HL-60 (cell line): ENCODE data around the gene HAUS5.

Source experiments
- DNase-seq, 2 experiments: peaks; one replicate each; pipeline ENCODE4 v3.0.0-alpha.2; 2010 to 2020; ENCODE audit warnings: low read depth in 1 of 2, low spot score in 1 of 2
- H3K27ac ChIP-seq: fragments of 250-450 bp; sonication (Bioruptor Pico); replicated peaks from 2 replicates; pipeline ENCODE4 v1.5.1; 2020; ENCODE audit warnings: mild to moderate bottlenecking, moderate library complexity
- H3K27me3 ChIP-seq: fragments of 250-450 bp; sonication (Bioruptor Pico); 2 replicates; pipeline ENCODE4 v1.5.1; 2021; ENCODE audit warnings: mild to moderate bottlenecking, moderate library complexity; ENCODE audit not compliant: insufficient read depth, poor library complexity, severe bottlenecking
- H3K4me3 ChIP-seq: replicated peaks from 2 replicates; pipeline ENCODE4 v1.5.1; 2011; ENCODE audit warnings: mild to moderate bottlenecking, control low read depth, low read length; ENCODE audit not compliant: insufficient read depth
- GABPA ChIP-seq: IDR thresholded peaks from 2 replicates; pipeline ENCODE4 v1.6.1; 2012; ENCODE audit warnings: low read depth
- POLR2AphosphoS5 ChIP-seq: IDR thresholded peaks from 2 replicates; pipeline ENCODE4 v1.6.1; 2012; ENCODE audit warnings: low read depth
- REST ChIP-seq: IDR thresholded peaks from 2 replicates; pipeline ENCODE4 v1.6.1; 2012; ENCODE audit warnings: low read depth; ENCODE audit not compliant: insufficient replicate concordance
- SPI1 ChIP-seq: IDR thresholded peaks from 2 replicates; pipeline ENCODE4 v1.6.1; 2012; ENCODE audit warnings: low read depth, mild to moderate bottlenecking, borderline replicate concordance
- TF ChIP-seq, protein P1 (sequence below): IDR thresholded peaks from one replicate; pipeline ENCODE4 v1.5.1; 2011; ENCODE audit warnings: low read length, control low read depth, inconsistent platforms; ENCODE audit not compliant: insufficient read depth

The HAUS5 gene

DNA sequence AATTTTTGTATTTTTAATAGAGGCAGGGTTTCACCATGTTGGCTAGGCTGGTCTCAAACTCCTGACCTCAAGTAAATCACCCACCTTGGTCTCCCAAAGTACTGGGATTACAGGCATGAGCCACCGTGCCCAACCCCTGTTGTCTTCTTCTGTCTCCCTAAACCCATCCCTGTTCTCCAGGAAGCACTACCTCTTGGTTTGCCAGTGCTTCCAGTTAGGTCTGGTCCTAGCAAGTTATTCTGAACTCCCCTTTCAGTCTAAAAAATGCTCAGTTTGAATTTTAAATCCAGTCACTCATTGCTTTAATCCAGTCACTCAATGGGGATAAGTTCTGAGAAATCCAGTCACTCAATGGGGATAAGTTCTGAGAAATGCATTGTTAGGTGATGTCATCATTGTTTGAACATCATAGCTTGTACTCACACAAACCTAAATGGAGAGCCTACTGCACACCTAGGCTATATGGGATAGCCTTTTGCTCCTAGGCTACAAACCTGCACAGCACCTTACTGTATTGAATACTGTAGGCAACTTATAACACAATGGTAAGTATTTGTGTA is 41.0 kb upstream of the HAUS5 start:
- DNase-seq, result no peak
- no peak overlapping the region for H3K4me3 ChIP-seq
- no peaks in the 10 kb centered on the region for H3K27me3 ChIP-seq
- TF ChIP-seq, protein P1, sequence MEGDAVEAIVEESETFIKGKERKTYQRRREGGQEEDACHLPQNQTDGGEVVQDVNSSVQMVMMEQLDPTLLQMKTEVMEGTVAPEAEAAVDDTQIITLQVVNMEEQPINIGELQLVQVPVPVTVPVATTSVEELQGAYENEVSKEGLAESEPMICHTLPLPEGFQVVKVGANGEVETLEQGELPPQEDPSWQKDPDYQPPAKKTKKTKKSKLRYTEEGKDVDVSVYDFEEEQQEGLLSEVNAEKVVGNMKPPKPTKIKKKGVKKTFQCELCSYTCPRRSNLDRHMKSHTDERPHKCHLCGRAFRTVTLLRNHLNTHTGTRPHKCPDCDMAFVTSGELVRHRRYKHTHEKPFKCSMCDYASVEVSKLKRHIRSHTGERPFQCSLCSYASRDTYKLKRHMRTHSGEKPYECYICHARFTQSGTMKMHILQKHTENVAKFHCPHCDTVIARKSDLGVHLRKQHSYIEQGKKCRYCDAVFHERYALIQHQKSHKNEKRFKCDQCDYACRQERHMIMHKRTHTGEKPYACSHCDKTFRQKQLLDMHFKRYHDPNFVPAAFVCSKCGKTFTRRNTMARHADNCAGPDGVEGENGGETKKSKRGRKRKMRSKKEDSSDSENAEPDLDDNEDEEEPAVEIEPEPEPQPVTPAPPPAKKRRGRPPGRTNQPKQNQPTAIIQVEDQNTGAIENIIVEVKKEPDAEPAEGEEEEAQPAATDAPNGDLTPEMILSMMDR, result no peak
- H3K27ac ChIP-seq, result no peak overlapping the region

DNA sequence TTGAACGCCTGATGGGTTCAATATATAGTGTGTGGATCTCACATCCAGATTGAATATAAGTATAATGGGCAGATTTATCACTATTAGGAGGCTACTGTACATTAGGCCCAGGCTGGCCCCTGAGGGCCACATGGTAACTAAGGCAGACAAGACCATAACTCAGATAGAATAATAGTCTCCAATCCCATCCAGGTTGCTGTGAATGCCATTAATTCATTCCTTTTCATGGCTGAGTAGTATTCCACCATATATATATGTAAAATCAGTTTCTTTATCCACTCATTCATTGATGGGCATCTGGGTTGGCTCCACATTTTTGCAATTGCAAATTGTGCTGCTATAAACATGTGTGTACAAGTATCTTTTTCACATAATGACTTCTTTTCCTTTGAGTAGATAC is 34.6 kb upstream of the HAUS5 start:
- Histone ChIP-seq H3K27ac (no peak overlapping the region), H3K27me3 (no peaks in the 10 kb centered on the region), H3K4me3 (no peak overlapping the region)
- no peak for TF ChIP-seq POLR2AphosphoS5
- no peak for TF ChIP-seq REST
- no peak for TF ChIP-seq GABPA
- TF ChIP-seq, protein P1, result no peak
- TF ChIP-seq SPI1, result no peak
- DNase-seq, result no peak

DNA sequence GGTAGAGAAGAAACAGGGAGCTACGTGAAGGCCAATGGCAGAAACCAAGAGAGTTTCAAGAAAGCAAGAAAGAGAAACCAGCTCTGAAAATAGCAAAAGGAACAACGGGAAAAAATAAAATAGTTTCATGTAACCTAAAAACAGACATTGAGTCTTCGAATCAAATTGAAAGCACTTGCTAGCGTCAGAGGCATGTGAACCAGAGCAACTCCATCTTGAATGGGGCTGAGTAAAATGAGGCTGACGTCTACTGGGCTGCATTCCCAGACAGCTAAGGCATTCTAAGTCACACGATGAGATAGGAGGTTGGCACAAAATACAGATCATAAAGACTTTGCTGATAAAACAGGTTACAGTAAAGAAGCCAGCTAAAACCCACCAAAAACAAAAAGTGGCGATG is 33.8 kb upstream of the HAUS5 start:
- no peak for DNase-seq
- H3K4me3 ChIP-seq, result no peak overlapping the region
- no peak overlapping the region for H3K27ac ChIP-seq
- no peaks in the 10 kb centered on the region for H3K27me3 ChIP-seq
- TF ChIP-seq POLR2AphosphoS5, result no peak
- TF ChIP-seq, protein P1, result no peak

GRCh38 chr19:35582760-35583159 is 29.8 kb upstream of the HAUS5 start:
- Histone ChIP-seq H3K27me3 (no peaks in the 10 kb centered on the region), H3K27ac (no peak overlapping the region), H3K4me3 (no peak overlapping the region)
- no peak for DNase-seq
- TF ChIP-seq, protein P1, result no peak
- no peak for TF ChIP-seq GABPA
- no peak for TF ChIP-seq POLR2AphosphoS5
- no peak for TF ChIP-seq SPI1
- no peak for TF ChIP-seq REST
